Right hindlimb (tissue), 1 donor: ENCODE results near the gene NUP50.

Experiments
- DNase-seq: peaks from one replicate; pipeline ENCODE4 v3.0.0-alpha.2; 2018

Gene NUP50

GRCh38 chr22:45233827-45234226, 70.1 kb downstream of the NUP50 start:
- DNase-seq: no peak

DNA sequence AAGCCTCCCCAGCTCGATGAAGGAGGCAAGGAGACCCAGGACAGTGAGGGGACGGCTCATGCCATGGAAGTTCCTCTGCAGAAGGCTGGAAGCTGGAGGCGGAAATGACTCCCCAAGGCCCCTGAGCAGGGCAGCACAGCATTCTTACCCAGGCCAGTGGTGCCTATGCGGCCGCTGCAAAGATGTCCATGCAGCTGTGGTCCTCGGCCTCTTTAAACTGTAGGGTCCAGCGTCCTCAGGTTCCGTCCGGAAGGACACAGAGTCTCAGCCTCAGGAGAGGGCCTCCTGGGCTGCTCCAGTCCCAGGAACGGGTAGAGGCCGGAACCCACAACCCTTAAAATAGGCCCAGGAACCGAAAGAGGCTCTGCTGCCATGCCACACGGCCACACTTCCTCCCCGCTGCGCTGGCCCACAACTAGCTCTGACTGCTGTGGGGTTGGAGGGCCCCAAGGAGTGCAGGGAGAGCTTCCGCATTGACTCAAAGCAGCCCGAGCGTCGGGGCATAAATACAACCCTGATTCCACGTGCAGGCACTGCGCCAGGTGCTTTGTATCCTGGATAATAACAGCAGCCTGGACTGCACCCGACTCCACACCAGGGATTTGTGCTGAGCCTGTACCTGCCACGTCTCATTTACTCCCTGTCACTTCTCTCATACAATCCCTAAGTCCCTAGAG, 71.5 kb downstream of the NUP50 start:
- DNase-seq: no peak

- no peak for DNase-seq
Measured at GRCh38 chr22:45235851-45236342, 72.2 kb downstream of the NUP50 start.

GRCh38 chr22:45237065-45237990, 73.6 kb downstream of the NUP50 start:
- DNase-seq: no peak
